Smooth muscle cell (in vitro differentiated cells): Measurements from ENCODE around the gene SLC25A21. TPM values are rescaled to one million over a fixed set of nuclear protein-coding genes. Genes with fewer than 3 reads are reported as not detected.

ENCODE experiments used
- DNase-seq: peaks from one replicate; lab custom pipeline; 2025; ENCODE audit not compliant: unreplicated experiment; lab: John Stamatoyannopoulos, UW
- H2AFZ ChIP-seq: fragments of 200-600 bp; sonication (generic); 2 replicates; pipeline ENCODE4 v1.6.0; 2016; ENCODE audit warnings: antibody characterized with exemption, low read depth, mild to moderate bottlenecking
- H3F3A ChIP-seq: fragments of 200-600 bp; sonication (generic); 2 replicates; pipeline ENCODE4 v1.6.0; 2017; ENCODE audit warnings: antibody characterized with exemption, low read depth
- H3K27ac ChIP-seq: fragments of 200-600 bp; sonication (generic); 2 replicates; pipeline ENCODE4 v1.5.1; 2016; ENCODE audit warnings: low read depth, mild to moderate bottlenecking
- H3K27me3 ChIP-seq: fragments of 200-600 bp; sonication (generic); 2 replicates; pipeline ENCODE4 v1.6.1; 2016; ENCODE audit warnings: low read depth, mild to moderate bottlenecking
- H3K36me3 ChIP-seq: fragments of 200-600 bp; sonication (generic); 2 replicates; pipeline ENCODE4 v1.5.1; 2016; ENCODE audit warnings: low read depth
- H3K4me1 ChIP-seq: fragments of 200-600 bp; sonication (generic); 2 replicates; pipeline ENCODE4 v1.5.1; 2016; ENCODE audit warnings: low read depth
- H3K4me2 ChIP-seq: fragments of 200-600 bp; sonication (generic); 2 replicates; pipeline ENCODE4 v1.6.0; 2016; ENCODE audit warnings: mild to moderate bottlenecking
- H3K4me3 ChIP-seq: fragments of 200-600 bp; sonication (generic); 2 replicates; pipeline ENCODE4 v1.5.1; 2016; ENCODE audit warnings: mild to moderate bottlenecking
- H3K79me2 ChIP-seq: fragments of 200-600 bp; sonication (generic); 2 replicates; pipeline ENCODE4 v1.6.0; 2016; ENCODE audit warnings: low read depth, mild to moderate bottlenecking
- H3K9ac ChIP-seq: fragments of 200-600 bp; sonication (generic); 2 replicates; pipeline ENCODE4 v1.6.0; 2016; ENCODE audit warnings: low read depth
- H3K9me3 ChIP-seq: fragments of 200-600 bp; sonication (generic); replicated peaks from 2 replicates; pipeline ENCODE4 v1.5.1; 2016; ENCODE audit warnings: low read depth
- H4K20me1 ChIP-seq: fragments of 200-600 bp; sonication (generic); 2 replicates; pipeline ENCODE4 v1.6.0; 2016; ENCODE audit warnings: low read depth
- CTCF ChIP-seq: fragments of 200-600 bp; sonication (generic); IDR thresholded peaks from 2 replicates; pipeline ENCODE4 v1.5.1; 2017; ENCODE audit warnings: borderline replicate concordance, mild to moderate bottlenecking, antibody characterized with exemption; ENCODE audit not compliant: insufficient read depth, poor library complexity, severe bottlenecking
- WGBS: methylation state at CpG from one replicate; pipeline ENCODE4 v1.1.7; 2016; ENCODE audit warnings: low lambda C conversion rate; 5-methylcytosine and 5-hydroxymethylcytosine counted together
- polyA plus RNA-seq: library from polyadenylated mRNA; unstranded; fragments of >200 nt; fragmentation: Nextera tagmentation; extraction: Ambion mirVana; gene quantifications from 2 replicates; pipeline ENCODE4 v1.2.1, GENCODE V29; 2016
- total RNA-seq: library from RNA; depleted of rRNA; stranded (reverse); fragments of >200 nt; gene quantifications from 2 replicates; pipeline ENCODE4 v1.2.3, GENCODE V29; 2014

Gene SLC25A21
- total and polyA plus RNA-seq, 2 experiments from 2014 or later = 1.1 TPM; not detected in 1

GRCh38 chr14:36767603-36768281, 404.7 kb downstream of the SLC25A21 start:
- Histone ChIP-seq H4K20me1 (no peaks in the 10 kb centered on the region), H3K79me2 (no peaks in the 10 kb centered on the region), H3K4me1 (peaks cover 8% of the 10 kb centered on the region), H3K9ac (no peak overlapping the region), H3K27me3 (no peaks in the 10 kb centered on the region), H3K4me2 (peak overlapping the region; percentile 47), H3K9me3 (no peaks in the 10 kb centered on the region), H3F3A (peaks cover 3% of the 10 kb centered on the region), H2AFZ (peak overlapping the region; percentile 71), H3K36me3 (no peaks in the 10 kb centered on the region), H3K4me3 (no peak overlapping the region), H3K27ac (peak overlapping the region; percentile 63)
- no peak for TF ChIP-seq CTCF
- 12% methylated on average over 7 of the region's 7 CpGs for WGBS
- DNase-seq = no peak

GRCh38 chr14:36766974-36767373, 405.4 kb downstream of the SLC25A21 start:
- Histone ChIP-seq H3K79me2 (no peaks in the 10 kb centered on the region), H3K9me3 (no peaks in the 10 kb centered on the region), H3K27me3 (no peaks in the 10 kb centered on the region), H3K36me3 (no peaks in the 10 kb centered on the region), H3F3A (peaks cover 3% of the 10 kb centered on the region), H3K27ac (peak overlapping the region; percentile 63), H3K9ac (no peak overlapping the region), H4K20me1 (no peaks in the 10 kb centered on the region), H3K4me3 (no peak overlapping the region), H3K4me2 (peak overlapping the region; percentile 23), H3K4me1 (peaks cover 8% of the 10 kb centered on the region), H2AFZ (no peak overlapping the region)
- no peak for TF ChIP-seq CTCF
- WGBS = 91% methylated on average over 2 of the region's 2 CpGs
- DNase-seq = no peak

- WGBS = 78% methylated on average over 6 of the region's 6 CpGs
- TF ChIP-seq CTCF = no peak
These were observed 414.4 kb downstream of the SLC25A21 start for GRCh38 chr14:36757734-36758601.

More at GRCh38 chr14:36757734-36758601, 414.4 kb downstream of the SLC25A21 start:
- no peak overlapping the region for H3K4me3 ChIP-seq
- no peak overlapping the region for H3K27ac ChIP-seq
- H3K9ac ChIP-seq = no peak overlapping the region
- H3K4me2 ChIP-seq = no peak overlapping the region
- peaks cover 17% of the 10 kb centered on the region for H3K27me3 ChIP-seq
- no peaks in the 10 kb centered on the region for H4K20me1 ChIP-seq
- H3K79me2 ChIP-seq = no peaks in the 10 kb centered on the region
- no peaks in the 10 kb centered on the region for H3F3A ChIP-seq
- no peaks in the 10 kb centered on the region for H3K36me3 ChIP-seq
- no peaks in the 10 kb centered on the region for H3K9me3 ChIP-seq
- no peak for DNase-seq
- peaks cover 7% of the 10 kb centered on the region for H3K4me1 ChIP-seq
- no peak overlapping the region for H2AFZ ChIP-seq
